Stimulated activated CD4-positive, alpha-beta T cell treated with anti-CD3 and anti-CD28 coated beads, Interleukin-1b, Interleukin-23, amount 100 ng/mL, for 1 hour (primary cell): Measurements from ENCODE around the gene EPS8L2.
"Not testable (repeated sequence)": the region's sequence is repeated elsewhere in the genome, so short reads cannot be mapped to it uniquely, and the experiment has no call there.

ENCODE experiments used
- DNase-seq, 2 donors: peaks; one replicate each; pipeline ENCODE4 v3.0.0-alpha.2; 2020; ENCODE audit warnings: low read depth in 2 of 2

EPS8L2 gene

GRCh38 chr11:725624-726202, 19.7 kb downstream of the EPS8L2 start:
- DNase-seq, result no peak

- no peak for DNase-seq
Observed at GRCh38 chr11:726278-727220, 20.5 kb downstream of the EPS8L2 start.

GRCh38 chr11:727281-727701, 21.3 kb downstream of the EPS8L2 start:
- no peak for DNase-seq

- DNase-seq, result peak; percentile 62 to 64
Observed at GRCh38 chr11:727859-728748, 22.1 kb downstream of the EPS8L2 start.

- DNase-seq, result no peak
Observed at GRCh38 chr11:728901-729491, 23.0 kb downstream of the EPS8L2 start.

- DNase-seq, result no peak
Observed at GRCh38 chr11:729492-730074, 23.6 kb downstream of the EPS8L2 start.

GRCh38 chr11:733072-733471, 27.0 kb downstream of the EPS8L2 start:
- DNase-seq, result no peak

GRCh38 chr11:734541-734940, 28.5 kb downstream of the EPS8L2 start:
- DNase-seq, result not testable (repeated sequence)

GRCh38 chr11:737366-737765, 31.3 kb downstream of the EPS8L2 start:
- DNase-seq, result no peak

GRCh38 chr11:737899-738298, 31.9 kb downstream of the EPS8L2 start:
- not testable (repeated sequence) for DNase-seq

- no peak for DNase-seq
Observed at GRCh38 chr11:742156-742546, 36.1 kb downstream of the EPS8L2 start.

GRCh38 chr11:742571-743201, 36.7 kb downstream of the EPS8L2 start:
- no peak for DNase-seq

- DNase-seq, result no peak
Observed at GRCh38 chr11:745428-745827, 39.4 kb downstream of the EPS8L2 start.

- DNase-seq, result no peak
Observed at GRCh38 chr11:746289-747157, 40.5 kb downstream of the EPS8L2 start.

GRCh38 chr11:747158-748006, 41.4 kb downstream of the EPS8L2 start, which contains the start of gene TALDO1:
TSS of gene TALDO1 (plus strand) at chr11:747464. CDS start at chr11:747482, 18 bp downstream.
- DNase-seq, result peak; percentile 50 to 72

- no peak for DNase-seq
Observed at GRCh38 chr11:748007-748359, 42.0 kb downstream of the EPS8L2 start.

GRCh38 chr11:749731-750130, 43.7 kb downstream of the EPS8L2 start:
- no peak for DNase-seq

- no peak for DNase-seq
Observed at GRCh38 chr11:760236-760635, 54.2 kb downstream of the EPS8L2 start.

- no peak for DNase-seq
Observed at GRCh38 chr11:761526-762108, 55.6 kb downstream of the EPS8L2 start.
